ENCODE data around the gene CDC42SE2. TPM values are rescaled to one million over a fixed set of nuclear protein-coding genes. Genes with fewer than 3 reads are reported as not detected.

Gene CDC42SE2
- total RNA-seq, 1 donor from 2014 or later = 41.2 TPM

GRCh38 chr5:131254741-131255140 is 9.1 kb upstream of the CDC42SE2 start:
- TF ChIP-seq CTCF (IDR thresholded peaks at IDR 0.05; ENCODE audit: insufficient read depth, low read length, poor library complexity, severe bottlenecking) = no peak
- Histone ChIP-seq H3K36me3 (ENCODE audit: control insufficient read depth, insufficient read depth, low read length) (no peaks in the 10 kb centered on the region), H3K27me3 (ENCODE audit: control insufficient read depth, insufficient read depth, low read length) (no peaks in the 10 kb centered on the region), H3K4me3 (ENCODE audit: low read depth, low read length) (no peak overlapping the region)
- no peak for DNase-seq (ENCODE audit: low read depth)

GRCh38 chr5:131256507-131256823 is 7.4 kb upstream of the CDC42SE2 start:
- no peak overlapping the region for H3K4me3 ChIP-seq (ENCODE audit: low read depth, low read length)
- no peak for DNase-seq (ENCODE audit: low read depth)
- no peaks in the 10 kb centered on the region for H3K36me3 ChIP-seq (ENCODE audit: control insufficient read depth, insufficient read depth, low read length)
- TF ChIP-seq CTCF (IDR thresholded peaks at IDR 0.05; ENCODE audit: insufficient read depth, low read length, poor library complexity, severe bottlenecking) = no peak
- no peaks in the 10 kb centered on the region for H3K27me3 ChIP-seq (ENCODE audit: control insufficient read depth, insufficient read depth, low read length)

GRCh38 chr5:131258733-131259132 is 5.1 kb upstream of the CDC42SE2 start:
- DNase-seq (ENCODE audit: low read depth) = no peak
- no peak for TF ChIP-seq CTCF (IDR thresholded peaks at IDR 0.05; ENCODE audit: insufficient read depth, low read length, poor library complexity, severe bottlenecking)
- no peak overlapping the region for H3K4me3 ChIP-seq (ENCODE audit: low read depth, low read length)
- no peaks in the 10 kb centered on the region for H3K27me3 ChIP-seq (ENCODE audit: control insufficient read depth, insufficient read depth, low read length)
- no peaks in the 10 kb centered on the region for H3K36me3 ChIP-seq (ENCODE audit: control insufficient read depth, insufficient read depth, low read length)

- no peak for TF ChIP-seq CTCF (IDR thresholded peaks at IDR 0.05; ENCODE audit: insufficient read depth, low read length, poor library complexity, severe bottlenecking)
- Histone ChIP-seq H3K36me3 (ENCODE audit: control insufficient read depth, insufficient read depth, low read length) (no peaks in the 10 kb centered on the region), H3K4me3 (ENCODE audit: low read depth, low read length) (no peak overlapping the region), H3K27me3 (ENCODE audit: control insufficient read depth, insufficient read depth, low read length) (no peaks in the 10 kb centered on the region)
- DNase-seq (ENCODE audit: low read depth) = no peak
Measured at GRCh38 chr5:131259326-131259725, 4.5 kb upstream of the CDC42SE2 start.

- Histone ChIP-seq H3K27me3 (ENCODE audit: control insufficient read depth, insufficient read depth, low read length) (no peaks in the 10 kb centered on the region), H3K36me3 (ENCODE audit: control insufficient read depth, insufficient read depth, low read length) (no peaks in the 10 kb centered on the region), H3K4me3 (ENCODE audit: low read depth, low read length) (no peak overlapping the region)
- no peak for TF ChIP-seq CTCF (IDR thresholded peaks at IDR 0.05; ENCODE audit: insufficient read depth, low read length, poor library complexity, severe bottlenecking)
- DNase-seq (ENCODE audit: low read depth) = no peak
Measured at GRCh38 chr5:131260895-131261294, 3.0 kb upstream of the CDC42SE2 start.

GRCh38 chr5:131261483-131261882 is 2.4 kb upstream of the CDC42SE2 start:
- H3K36me3 ChIP-seq (ENCODE audit: control insufficient read depth, insufficient read depth, low read length) = no peaks in the 10 kb centered on the region
- H3K27me3 ChIP-seq (ENCODE audit: control insufficient read depth, insufficient read depth, low read length) = no peaks in the 10 kb centered on the region
- H3K4me3 ChIP-seq (ENCODE audit: low read depth, low read length) = no peak overlapping the region
- TF ChIP-seq CTCF (IDR thresholded peaks at IDR 0.05; ENCODE audit: insufficient read depth, low read length, poor library complexity, severe bottlenecking) = no peak
- DNase-seq (ENCODE audit: low read depth) = no peak

Measured in kidney epithelial cell (primary cell).